GM19467 (cell line): ENCODE measurements around the gene RBBP8NL.
"Not testable (repeated sequence)": the region's sequence is repeated elsewhere in the genome, so short reads cannot be mapped to it uniquely, and the experiment has no call there.

Experiments
- ATAC-seq: cut with Tn5 transposase; IDR thresholded peaks from one replicate; pipeline ENCODE4 v1.9.1; 2021; ENCODE audit warnings: mild to moderate bottlenecking, moderate library complexity; ENCODE audit not compliant: unreplicated experiment

The RBBP8NL gene

DNA sequence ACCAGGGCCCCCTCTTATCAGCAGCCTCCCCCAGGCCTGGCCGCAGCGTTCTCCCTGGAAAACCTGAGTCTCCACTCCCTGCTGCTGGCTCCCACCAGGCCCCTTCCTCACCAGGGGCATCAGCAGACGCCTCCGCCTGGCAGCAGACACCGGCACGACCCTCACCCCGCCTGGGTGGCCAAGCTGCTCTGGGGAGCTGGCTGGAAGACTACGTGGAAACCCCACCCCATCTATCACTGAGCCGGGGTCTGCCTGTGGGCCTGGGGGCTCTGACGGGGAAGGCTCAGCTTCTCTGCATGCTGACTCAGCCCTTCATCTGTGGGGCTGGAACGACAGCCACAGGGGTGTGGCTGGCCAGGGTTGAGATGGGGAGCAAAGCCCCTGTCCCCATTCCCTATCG is 19.1 kb upstream of the RBBP8NL start:
- ATAC-seq: no peak

DNA sequence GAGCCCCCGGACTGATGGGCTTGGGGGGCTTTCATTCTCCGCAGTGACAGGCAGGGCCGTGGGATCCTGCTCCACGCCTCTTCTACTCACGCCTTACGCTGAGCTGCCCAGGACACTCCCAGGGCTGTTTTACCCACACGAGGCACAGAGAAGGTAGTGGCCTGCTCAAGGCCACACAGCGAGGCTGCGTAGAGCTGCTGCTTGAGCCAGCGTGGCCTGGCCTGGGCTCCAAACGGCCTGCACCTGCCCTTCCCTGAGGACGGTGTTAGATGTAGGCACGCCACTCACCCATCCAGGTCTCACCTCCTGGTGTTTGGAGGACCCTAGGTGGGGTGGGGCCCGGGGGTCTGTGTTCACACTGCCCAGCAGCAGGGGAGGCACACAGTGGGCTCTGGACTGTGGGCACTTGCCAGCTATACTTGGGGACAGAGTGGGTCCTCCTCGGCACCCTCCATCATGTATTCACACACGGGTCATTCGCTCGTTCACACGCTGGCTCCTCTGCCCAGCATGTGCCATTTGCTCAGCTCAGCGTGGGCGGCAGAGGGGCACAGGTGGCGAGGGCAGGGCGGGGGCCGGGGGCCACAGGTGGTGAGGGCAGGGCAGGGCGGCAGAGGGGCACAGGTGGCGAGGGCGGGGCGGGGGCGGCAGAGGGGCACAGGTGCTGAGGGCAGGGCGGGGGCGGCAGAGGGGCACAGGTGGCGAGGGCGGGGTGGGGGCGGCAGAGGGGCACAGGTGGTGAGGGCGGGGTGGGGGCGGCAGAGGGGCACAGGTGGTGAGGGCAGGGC is 18.4 kb upstream of the RBBP8NL start:
- ATAC-seq: no peak

GRCh38 chr20:62444286-62444685 is 16.9 kb upstream of the RBBP8NL start:
- no peak for ATAC-seq

DNA sequence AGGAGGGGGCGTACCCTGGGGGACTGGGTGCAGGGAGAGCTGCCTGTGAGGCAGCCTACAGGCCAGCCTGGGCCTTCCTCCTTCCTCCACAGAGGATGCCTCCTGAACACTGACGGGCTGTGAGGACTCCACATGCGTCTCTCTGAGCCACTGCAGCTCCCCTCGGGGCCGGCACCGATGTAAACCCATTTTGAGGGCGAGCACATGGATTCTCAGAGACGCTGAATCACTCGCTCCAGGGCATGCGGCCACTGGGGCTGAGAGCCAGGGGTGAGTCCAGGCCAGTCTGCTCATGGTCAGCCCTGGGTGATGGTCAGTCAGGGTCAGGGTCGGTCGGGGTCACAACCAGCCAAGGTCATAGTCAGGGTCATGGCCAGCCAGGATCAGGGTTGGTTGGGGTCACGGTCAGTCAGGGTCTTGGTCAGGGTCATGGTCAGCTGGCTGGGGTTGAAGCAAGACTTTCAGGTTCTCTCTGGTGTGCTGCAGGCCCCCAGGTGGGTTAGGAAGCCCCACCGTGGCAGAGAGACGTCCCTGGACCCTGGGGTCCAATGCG is 14.7 kb upstream of the RBBP8NL start:
- no peak for ATAC-seq

- ATAC-seq: no peak
Measured at GRCh38 chr20:62439218-62439617, 11.9 kb upstream of the RBBP8NL start.

DNA sequence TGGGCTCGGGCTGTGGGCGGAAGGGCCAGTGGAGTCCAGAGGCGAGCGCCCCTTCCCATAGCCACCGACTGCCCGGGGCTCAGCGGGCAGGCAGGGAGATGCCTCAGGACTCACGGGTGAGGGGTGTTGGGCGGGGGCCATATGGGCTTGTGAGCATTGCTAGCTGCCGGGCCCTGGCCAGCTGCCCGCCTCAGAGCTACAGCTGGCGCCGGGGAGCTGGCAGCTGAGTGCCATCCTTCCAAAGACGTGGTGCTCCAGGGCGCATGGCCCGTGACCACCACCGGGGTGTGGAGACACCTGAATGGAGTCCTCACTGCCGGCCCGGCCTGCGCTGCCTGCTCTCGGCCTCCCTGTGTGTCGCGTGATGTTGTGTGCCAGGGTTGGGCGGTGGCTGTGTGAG is 10.6 kb upstream of the RBBP8NL start:
- no peak for ATAC-seq

DNA sequence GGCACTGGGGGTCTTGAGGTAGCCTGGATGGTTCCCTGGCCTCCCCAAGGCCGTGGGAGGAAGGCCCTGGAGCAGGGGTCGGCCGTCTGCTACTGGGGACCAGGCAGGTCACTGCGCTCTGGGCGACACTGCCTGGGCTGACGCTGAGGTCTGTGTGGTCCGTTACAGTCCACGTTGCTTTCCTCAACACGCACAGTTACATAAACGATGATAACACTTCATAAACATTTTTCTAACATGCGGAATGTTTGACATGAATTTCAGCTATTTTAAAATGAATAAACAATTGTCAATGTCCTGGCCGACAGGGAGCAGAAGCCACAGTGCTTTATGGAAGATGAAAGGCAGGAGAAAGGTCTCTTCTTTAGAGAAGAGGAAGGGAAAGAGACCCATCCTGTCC is 10.2 kb upstream of the RBBP8NL start:
- no peak for ATAC-seq

DNA sequence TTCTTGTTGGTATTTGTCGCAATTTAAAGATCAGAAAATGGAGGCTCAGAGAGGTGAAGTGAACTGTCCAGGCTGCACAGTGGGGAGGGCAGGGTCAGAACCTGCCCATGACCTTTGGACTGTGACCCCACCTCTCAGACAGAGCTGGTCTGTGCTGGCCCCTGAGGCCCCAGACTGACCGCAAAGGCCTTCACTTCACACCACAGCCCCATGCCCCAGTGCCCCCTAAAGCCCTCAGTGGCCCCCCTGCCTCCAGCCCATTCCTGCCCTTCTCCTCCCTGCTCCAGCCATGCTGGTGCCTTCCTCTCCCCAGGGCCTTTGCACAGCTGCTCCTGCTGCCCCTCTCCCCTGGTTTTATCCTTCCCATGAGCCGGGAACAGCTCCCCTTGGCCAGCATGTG is 9.4 kb upstream of the RBBP8NL start:
- ATAC-seq: no peak

GRCh38 chr20:62433658-62434497 is 6.5 kb upstream of the RBBP8NL start:
- ATAC-seq: no peak

- no peak for ATAC-seq
Measured at GRCh38 chr20:62430866-62431447, 3.6 kb upstream of the RBBP8NL start.

DNA sequence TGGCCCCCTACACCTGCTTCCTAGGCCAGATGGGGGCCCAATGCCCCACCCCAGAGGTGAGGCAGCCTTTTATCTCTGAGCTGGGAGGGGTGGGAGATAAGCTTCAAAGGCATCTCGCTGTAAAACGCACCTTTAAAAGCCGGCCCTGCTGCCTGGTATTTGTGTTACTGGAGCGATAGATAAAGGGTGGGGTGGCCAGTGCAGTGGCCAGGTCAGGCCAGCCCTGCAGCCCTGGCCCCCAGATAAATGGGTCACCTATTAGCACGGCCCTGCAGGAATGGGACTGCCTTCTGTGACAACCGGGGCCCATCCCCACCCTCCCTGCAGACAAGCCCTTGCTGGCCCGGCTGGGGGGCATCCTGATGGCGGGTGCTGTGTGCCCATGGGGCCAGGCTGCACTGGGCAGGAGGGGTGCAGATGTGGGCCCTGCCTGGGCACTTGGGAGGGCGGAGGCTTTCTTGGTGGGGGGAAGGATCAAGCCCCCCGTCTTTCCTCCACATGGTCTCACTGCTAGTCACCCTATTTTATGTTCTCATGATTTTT is 3.0 kb upstream of the RBBP8NL start:
- ATAC-seq: no peak

DNA sequence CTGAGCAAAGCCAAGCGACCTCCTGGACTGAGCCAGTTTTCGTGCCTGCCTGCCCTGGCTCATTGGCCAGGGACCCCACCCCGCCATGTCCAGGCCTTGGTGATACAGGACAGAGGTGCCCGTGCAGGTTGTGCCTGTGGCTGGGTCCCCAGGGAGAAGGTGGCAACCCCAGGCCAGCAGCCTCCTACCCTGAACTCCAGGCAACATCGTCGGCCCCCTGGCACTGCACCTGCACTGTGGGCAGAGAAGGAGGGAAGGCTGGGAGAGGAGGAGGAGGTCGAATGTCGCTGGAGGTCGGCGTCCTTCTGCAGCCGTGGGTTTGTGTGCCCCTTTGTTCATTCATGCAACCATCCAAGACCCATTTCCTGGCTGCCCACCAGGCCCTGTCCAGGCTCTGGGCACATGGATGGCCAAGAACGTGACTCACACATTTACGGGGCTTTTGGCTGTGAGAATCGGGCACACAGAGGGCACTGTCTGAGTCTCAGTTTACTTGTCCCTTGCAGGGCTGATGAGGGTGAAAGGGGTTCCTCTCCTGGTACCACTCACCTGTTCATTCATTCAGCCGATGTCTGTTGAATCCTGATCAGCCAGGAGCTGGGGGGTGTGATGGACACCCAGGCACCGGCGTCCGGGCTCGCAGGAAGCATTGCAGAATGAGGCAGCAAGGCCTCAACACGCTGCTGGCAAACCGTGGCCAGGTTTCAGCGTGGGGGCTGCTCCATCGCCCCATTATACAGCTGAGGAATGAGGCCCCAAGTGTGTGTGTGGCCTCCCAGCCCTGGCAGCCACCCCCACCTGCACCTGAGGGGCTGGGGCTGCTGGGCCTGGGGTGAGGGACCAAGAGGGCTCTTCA is 2.3 kb upstream of the RBBP8NL start:
- no peak for ATAC-seq

GRCh38 chr20:62428396-62429295 is 1.3 kb upstream of the RBBP8NL start:
- no peak for ATAC-seq

GRCh38 chr20:62428002-62428372 is 648 bp upstream of the RBBP8NL start:
- ATAC-seq: no peak

- ATAC-seq: no peak
Measured at GRCh38 chr20:62426699-62427131, 624 bp downstream of the RBBP8NL start.

- ATAC-seq: not testable (repeated sequence)
Measured at GRCh38 chr20:62426059-62426348, 1.3 kb downstream of the RBBP8NL start.

DNA sequence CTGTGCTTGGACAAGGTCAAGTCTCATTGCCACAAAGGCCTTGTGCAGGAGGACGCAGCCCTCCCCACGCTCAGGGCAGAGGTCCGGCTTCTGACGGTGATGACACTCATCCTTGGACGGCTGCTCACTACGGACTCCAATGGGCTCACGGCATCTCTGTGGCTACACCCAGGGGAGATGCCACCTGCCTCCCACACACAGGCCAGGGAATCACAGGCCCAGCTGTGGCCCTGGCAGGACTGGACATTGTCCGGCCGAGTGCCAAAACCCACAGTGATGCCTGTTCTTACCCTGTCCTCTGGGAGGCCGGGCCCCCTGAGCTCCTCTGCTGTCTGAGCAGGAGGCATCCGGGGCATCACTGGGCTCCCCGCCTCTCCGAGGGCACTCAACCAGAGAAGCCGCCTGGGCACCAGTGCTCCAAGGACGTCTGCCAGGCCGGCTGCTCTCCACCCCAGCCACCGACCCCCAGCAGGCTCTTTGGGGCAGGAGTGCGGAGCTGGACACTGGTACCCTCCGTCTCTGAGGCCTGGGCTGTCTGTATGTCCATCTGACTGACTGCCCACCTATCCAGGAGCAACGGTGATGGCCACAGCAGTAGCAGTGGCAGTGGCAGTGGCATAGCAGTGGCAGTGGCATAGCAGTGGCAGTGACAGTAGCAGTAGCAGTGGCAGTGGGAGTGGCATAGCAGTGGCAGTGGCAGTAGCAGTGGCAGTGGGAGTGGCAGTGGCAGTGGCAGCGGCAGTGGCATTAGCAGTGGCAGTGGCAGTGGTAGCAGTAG is 1.9 kb downstream of the RBBP8NL start:
- ATAC-seq: no peak

DNA sequence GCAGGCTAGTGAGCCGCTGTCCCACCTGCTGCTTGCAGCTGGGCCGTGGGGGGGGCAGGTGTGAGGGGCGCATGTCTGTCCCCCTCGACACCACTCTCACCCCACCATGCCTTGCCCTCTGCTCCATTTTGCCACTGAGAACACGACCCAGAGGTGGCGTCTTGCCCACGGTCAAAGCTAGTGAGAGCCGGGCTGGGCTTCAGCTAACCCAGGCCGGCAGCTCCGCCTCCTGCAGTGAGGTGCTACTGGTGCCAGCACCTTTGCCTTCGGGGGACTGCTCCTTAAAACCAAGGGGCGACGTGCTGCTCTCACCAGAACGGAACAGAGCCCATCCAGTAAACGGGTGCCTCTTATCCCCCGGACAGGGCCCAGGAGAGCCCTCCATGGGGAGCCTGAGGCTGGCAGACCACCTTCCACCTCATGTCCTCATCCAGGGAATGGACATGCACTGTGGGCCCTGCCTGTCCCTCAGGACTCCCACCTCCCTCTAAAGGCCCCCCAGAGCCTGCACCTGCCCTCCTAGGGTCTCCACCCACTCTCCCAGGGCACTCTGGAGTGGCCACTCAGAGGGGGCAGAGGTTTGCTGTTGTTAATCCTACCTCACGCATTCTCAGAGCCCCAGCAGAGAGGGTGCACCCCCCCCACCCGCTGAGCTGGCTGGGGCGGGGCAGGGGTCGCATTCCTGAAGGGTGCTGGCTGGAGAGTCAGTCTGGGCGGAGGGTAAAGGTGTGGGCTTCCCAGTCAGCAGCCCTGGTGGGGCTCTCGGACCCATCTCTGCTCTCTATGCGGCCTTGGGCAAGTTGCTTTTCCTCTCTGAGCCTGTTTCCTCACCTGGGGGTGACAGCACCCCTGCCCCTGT is 2.9 kb downstream of the RBBP8NL start:
- no peak for ATAC-seq
